Astrocyte (in vitro differentiated cells and primary cell): ENCODE results near the gene BDNF.

Experiments used
- CTCF ChIP-seq: IDR thresholded peaks from 2 replicates; pipeline ENCODE4 v1.5.1; 2011; ENCODE audit warnings: low read depth, mild to moderate bottlenecking, inconsistent platforms, low read length, moderate library complexity; ENCODE audit not compliant: insufficient read depth
- EZH2 ChIP-seq: IDR thresholded peaks from 2 replicates; pipeline ENCODE4 v1.6.1; 2012; ENCODE audit warnings: mild to moderate bottlenecking, low read length, inconsistent platforms; ENCODE audit not compliant: insufficient read depth

- TF ChIP-seq CTCF (peak; percentile 33), EZH2 (no peak)
These were observed 1.3 kb upstream of the BDNF start for GRCh38 chr11:27701355-27702105.
